Karpas-422 (cell line): ENCODE data around the gene AGPAT3. TPM values are rescaled to one million over a fixed set of nuclear protein-coding genes. Genes with fewer than 3 reads are reported as not detected.

Experiments
- DNase-seq: peaks from one replicate; pipeline ENCODE4 v3.0.0-alpha.2; 2015
- H2AFZ ChIP-seq: fragments of 200-600 bp; sonication (generic); 2 replicates; pipeline ENCODE4 v1.6.1; 2014; ENCODE audit warnings: antibody characterized with exemption, low read length, mixed read lengths
- H3K27ac ChIP-seq: fragments of 200-600 bp; sonication (generic); 2 replicates; pipeline ENCODE4 v1.5.1; 2014; ENCODE audit warnings: mild to moderate bottlenecking, low read length, moderate library complexity
- H3K27me3 ChIP-seq: fragments of 200-600 bp; sonication (generic); 2 replicates; pipeline ENCODE4 v1.6.1; 2014; ENCODE audit warnings: low read length, mixed read lengths
- H3K36me3 ChIP-seq: fragments of 200-600 bp; sonication (generic); 2 replicates; pipeline ENCODE4 v1.6.1; 2014; ENCODE audit warnings: low read length, mixed read lengths; ENCODE audit not compliant: insufficient read depth
- H3K4me1 ChIP-seq: fragments of 200-600 bp; sonication (generic); 2 replicates; pipeline ENCODE4 v1.6.1; 2014; ENCODE audit warnings: mild to moderate bottlenecking, low read length, mixed read lengths
- H3K4me2 ChIP-seq: fragments of 200-600 bp; sonication (generic); 2 replicates; pipeline ENCODE4 v1.6.1; 2014; ENCODE audit warnings: low read length, low read depth, mild to moderate bottlenecking; ENCODE audit not compliant: poor library complexity, severe bottlenecking
- H3K4me3 ChIP-seq: fragments of 200-600 bp; sonication (generic); 2 replicates; pipeline ENCODE4 v1.5.1; 2014; ENCODE audit warnings: mild to moderate bottlenecking, antibody characterized with exemption, low read length, mixed read lengths
- H3K79me2 ChIP-seq: fragments of 200-600 bp; sonication (generic); 2 replicates; pipeline ENCODE4 v1.6.1; 2014; ENCODE audit warnings: mild to moderate bottlenecking, low read length, mixed read lengths
- H3K9ac ChIP-seq: fragments of 200-600 bp; sonication (generic); 2 replicates; pipeline ENCODE4 v1.6.0; 2014; ENCODE audit warnings: low read length
- H3K9me2 ChIP-seq: fragments of 200-600 bp; sonication (generic), shearing (Covaris generic); replicated peaks from 2 replicates; pipeline ENCODE4 v1.6.0; 2014; ENCODE audit warnings: mild to moderate bottlenecking, low read length, moderate library complexity; ENCODE audit not compliant: insufficient read depth
- H3K9me3 ChIP-seq: fragments of 300-700, 200-600 bp; sonication (generic); 2 replicates; pipeline ENCODE4 v1.6.1; 2014; ENCODE audit warnings: low read length, mixed read lengths
- H4K20me1 ChIP-seq: fragments of 200-600 bp; sonication (generic); 2 replicates; pipeline ENCODE4 v1.6.1; 2014; ENCODE audit warnings: mild to moderate bottlenecking, antibody characterized with exemption, low read length, low read depth; ENCODE audit not compliant: insufficient read depth
- total RNA-seq: library from RNA; depleted of rRNA; stranded (reverse); fragments of >200 nt; shearing (Covaris generic); gene quantifications from 2 replicates; pipeline ENCODE4 v1.2.3, GENCODE V29; 2014; ENCODE audit warnings: low replicate concordance

AGPAT3 gene
- total RNA-seq, 1 experiment from 2014 or later: 29.0 TPM

DNA sequence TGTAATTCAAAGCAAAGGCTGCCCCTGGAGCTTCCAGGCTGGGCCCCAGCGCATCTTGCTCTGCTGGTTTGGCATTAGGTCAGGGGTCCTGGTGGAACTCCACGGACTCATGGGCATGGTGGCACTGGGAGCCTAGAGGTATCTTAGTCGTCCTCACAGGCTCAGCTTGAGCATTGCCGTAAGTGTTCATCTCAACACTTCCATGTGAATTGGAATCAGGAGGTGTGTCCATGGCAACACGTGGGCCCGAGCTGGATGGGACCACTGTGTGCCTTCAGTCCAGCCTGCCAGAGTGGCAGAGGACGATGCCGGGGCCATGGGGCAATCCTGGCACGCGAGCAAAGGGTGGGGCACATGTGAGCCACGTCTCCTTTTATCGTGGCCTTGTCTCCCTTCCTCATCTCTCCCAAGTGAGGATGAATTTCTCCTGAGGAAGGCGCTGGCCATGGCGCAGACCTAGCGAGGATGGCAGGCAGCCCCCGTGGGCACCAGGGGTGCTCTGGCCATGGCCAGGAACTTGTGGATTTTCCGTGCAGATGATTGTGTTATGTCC lies 47.0 kb downstream of the AGPAT3 start:
- no peak overlapping the region for H3K4me2 ChIP-seq
- peaks cover 4% of the 10 kb centered on the region; the same call in 1 of the 2 replicates for H3K36me3 ChIP-seq
- peaks cover 41% of the 10 kb centered on the region for H3K79me2 ChIP-seq
- no peak overlapping the region for H2AFZ ChIP-seq
- peaks cover 14% of the 10 kb centered on the region for H3K4me1 ChIP-seq
- no peak overlapping the region for H3K4me3 ChIP-seq
- no peak overlapping the region for H3K9ac ChIP-seq
- H3K27ac ChIP-seq: no peak overlapping the region
- no peaks in the 10 kb centered on the region for H4K20me1 ChIP-seq
- no peaks in the 10 kb centered on the region for H3K9me2 ChIP-seq
- peaks cover 11% of the 10 kb centered on the region for H3K9me3 ChIP-seq
- no peaks in the 10 kb centered on the region for H3K27me3 ChIP-seq
- no peak for DNase-seq

DNA sequence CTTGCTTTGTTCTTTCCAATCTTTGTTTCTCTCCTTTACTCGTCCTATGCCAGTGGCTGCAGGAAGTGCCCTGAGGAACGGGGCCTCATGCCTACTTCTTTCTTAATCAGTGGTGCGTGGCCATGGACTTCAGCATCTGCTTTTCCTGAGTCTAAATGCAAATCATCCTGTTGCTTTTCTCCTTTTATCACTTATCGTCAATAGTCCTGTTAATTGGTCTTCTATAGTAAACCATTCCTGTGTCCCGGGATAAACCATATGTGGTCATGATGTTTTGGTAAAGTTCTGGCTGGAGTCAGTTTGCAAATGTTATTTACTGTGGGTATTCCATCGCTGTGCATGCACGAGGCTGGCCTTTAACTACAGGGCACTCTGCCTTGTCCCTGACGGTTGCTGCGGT lies 47.5 kb downstream of the AGPAT3 start:
- DNase-seq: no peak
- Histone ChIP-seq H3K27ac (no peak overlapping the region), H3K27me3 (no peaks in the 10 kb centered on the region), H3K9ac (no peak overlapping the region), H3K36me3 (peaks cover 4% of the 10 kb centered on the region; the same call in 1 of the 2 replicates), H3K9me2 (no peaks in the 10 kb centered on the region), H3K4me3 (no peak overlapping the region), H3K4me2 (no peak overlapping the region), H3K79me2 (peaks cover 46% of the 10 kb centered on the region), H3K4me1 (peaks cover 19% of the 10 kb centered on the region), H3K9me3 (peaks cover 11% of the 10 kb centered on the region), H4K20me1 (no peaks in the 10 kb centered on the region; the same call in 1 of the 2 replicates), H2AFZ (no peak overlapping the region)

DNA sequence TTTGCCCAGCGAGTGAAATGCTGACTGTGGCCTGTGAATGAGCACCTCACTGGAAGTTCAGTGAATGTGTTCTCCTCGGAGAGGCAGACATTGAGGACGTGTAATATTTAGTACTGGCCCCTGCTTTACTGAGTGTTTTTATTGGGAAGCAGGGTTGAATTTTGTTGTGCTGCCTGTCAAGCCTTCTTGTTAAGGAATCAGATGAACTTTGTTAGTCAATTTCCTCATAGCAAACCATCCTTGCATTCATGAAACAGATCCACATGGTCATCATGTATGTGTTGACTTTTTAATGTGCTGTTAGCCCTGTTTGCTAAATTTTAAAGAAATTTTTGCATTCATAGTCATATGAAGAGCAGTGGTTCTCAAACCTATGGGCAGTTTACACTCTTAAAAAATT lies 47.9 kb downstream of the AGPAT3 start:
- Histone ChIP-seq H3K4me2 (no peak overlapping the region), H3K27ac (no peak overlapping the region), H3K9me2 (no peaks in the 10 kb centered on the region), H3K79me2 (peaks cover 49% of the 10 kb centered on the region), H2AFZ (no peak overlapping the region), H3K27me3 (no peaks in the 10 kb centered on the region), H3K9me3 (peaks cover 11% of the 10 kb centered on the region), H3K4me3 (no peak overlapping the region), H3K9ac (no peak overlapping the region), H4K20me1 (no peaks in the 10 kb centered on the region; the same call in 1 of the 2 replicates), H3K36me3 (peaks cover 4% of the 10 kb centered on the region; the same call in 1 of the 2 replicates), H3K4me1 (peaks cover 21% of the 10 kb centered on the region)
- no peak for DNase-seq

DNA sequence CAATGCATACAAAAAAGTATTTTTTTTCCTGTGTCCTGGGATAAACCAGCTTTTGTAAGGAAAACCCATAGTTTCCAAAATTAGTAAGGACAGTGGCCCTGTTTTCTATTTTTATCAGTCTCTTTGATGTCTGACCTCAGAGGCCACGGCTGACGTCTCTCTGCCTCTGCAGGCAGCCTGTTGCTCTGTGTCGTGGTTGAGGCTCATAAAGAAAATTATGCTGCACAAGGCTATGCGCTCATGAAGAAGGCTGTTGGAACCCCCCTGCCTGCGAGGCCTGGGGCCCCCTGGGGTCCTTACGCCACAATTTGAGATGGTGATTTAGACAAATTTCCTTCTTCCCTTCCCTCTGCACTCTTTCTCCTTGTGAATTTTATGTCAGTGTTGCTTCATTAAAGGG lies 48.9 kb downstream of the AGPAT3 start:
- Histone ChIP-seq H3K27ac (no peak overlapping the region), H3K9ac (no peak overlapping the region), H3K9me3 (peaks cover 11% of the 10 kb centered on the region), H3K79me2 (peaks cover 53% of the 10 kb centered on the region), H3K27me3 (no peaks in the 10 kb centered on the region), H3K4me3 (no peak overlapping the region), H3K4me1 (peaks cover 25% of the 10 kb centered on the region), H3K4me2 (no peak overlapping the region), H3K36me3 (peaks cover 4% of the 10 kb centered on the region; the same call in 1 of the 2 replicates), H2AFZ (no peak overlapping the region), H4K20me1 (no peaks in the 10 kb centered on the region; the same call in 1 of the 2 replicates), H3K9me2 (no peaks in the 10 kb centered on the region)
- no peak for DNase-seq

DNA sequence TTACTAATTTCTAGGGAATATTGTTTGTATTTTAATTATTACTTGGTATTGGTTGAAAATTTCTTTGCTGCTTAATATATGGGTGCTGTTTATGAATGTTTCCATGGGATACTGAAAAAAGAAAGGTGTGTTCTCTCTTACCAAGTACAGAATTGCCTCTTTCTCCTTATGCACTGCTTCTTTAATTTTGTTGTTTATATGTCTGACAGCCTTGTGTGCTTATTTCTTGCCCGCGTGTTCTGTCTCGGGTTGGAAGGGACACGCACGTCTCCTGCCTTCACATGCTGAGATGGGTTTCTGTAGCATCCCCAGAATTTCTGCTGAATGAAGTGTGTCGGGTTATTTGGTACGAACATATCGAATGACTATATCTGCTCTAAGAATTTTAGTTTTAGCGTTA lies 51.1 kb downstream of the AGPAT3 start:
- Histone ChIP-seq H3K4me2 (peak overlapping the region; percentile 87), H3K27ac (peak overlapping the region; percentile 38; the same call in 1 of the 2 replicates), H3K9ac (peak overlapping the region; percentile 69), H3K4me3 (peak overlapping the region; percentile 69), H3K79me2 (peaks cover 73% of the 10 kb centered on the region), H3K4me1 (peaks cover 42% of the 10 kb centered on the region), H2AFZ (no peak overlapping the region), H3K9me2 (no peaks in the 10 kb centered on the region), H4K20me1 (no peaks in the 10 kb centered on the region; the same call in 1 of the 2 replicates), H3K27me3 (no peaks in the 10 kb centered on the region), H3K9me3 (peaks cover 11% of the 10 kb centered on the region), H3K36me3 (peaks cover 4% of the 10 kb centered on the region; the same call in 1 of the 2 replicates)
- DNase-seq: peak; percentile 53

DNA sequence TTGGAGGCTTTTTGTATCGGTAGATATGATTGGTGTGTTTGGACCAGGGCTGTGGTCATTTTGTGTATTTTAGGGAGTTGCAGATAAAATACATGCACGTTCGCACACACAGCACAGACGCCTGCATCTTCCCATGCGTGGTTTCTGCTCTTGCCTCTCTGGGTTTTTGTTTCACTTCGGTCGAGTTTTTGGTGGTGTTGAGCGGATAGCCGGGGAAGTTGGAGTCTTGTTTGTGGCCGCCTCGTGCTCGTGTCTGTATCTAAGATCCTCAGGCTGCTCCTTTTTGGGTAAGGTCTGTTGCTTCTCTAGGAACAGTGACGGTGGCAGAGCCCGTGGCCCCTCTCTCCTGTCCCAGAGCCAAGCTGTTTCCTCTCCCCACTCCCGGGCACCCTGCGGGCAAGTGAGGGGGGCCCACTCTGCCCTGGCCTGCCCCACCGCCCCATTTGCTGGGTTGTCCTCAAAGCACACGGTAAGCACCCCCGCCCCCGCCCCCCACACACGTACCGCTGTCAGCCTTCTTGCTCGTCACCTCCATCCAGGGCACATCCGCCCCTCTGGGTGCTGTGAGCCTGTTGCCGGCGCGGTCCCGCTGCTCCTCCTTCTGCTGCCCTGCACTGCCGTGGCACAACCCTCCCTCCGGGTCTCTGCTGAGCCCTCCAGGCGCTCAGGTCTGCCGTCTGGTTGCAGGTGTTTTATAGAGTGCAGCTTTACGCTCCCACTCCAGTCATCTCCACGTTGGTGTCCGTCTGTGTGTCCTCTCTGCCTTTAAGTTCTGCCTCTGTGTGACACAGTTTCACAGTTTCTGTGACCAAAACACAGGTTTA lies 51.9 kb downstream of the AGPAT3 start:
- Histone ChIP-seq H3K4me3 (peak overlapping the region; percentile 69), H2AFZ (no peak overlapping the region), H3K4me2 (peak overlapping the region; percentile 87), H3K36me3 (peaks cover 4% of the 10 kb centered on the region; the same call in 1 of the 2 replicates), H4K20me1 (no peaks in the 10 kb centered on the region; the same call in 1 of the 2 replicates), H3K27ac (peak overlapping the region; percentile 38), H3K9me3 (peaks cover 10% of the 10 kb centered on the region), H3K79me2 (peaks cover 77% of the 10 kb centered on the region), H3K27me3 (no peaks in the 10 kb centered on the region), H3K9me2 (no peaks in the 10 kb centered on the region), H3K9ac (peak overlapping the region; percentile 69), H3K4me1 (peaks cover 50% of the 10 kb centered on the region)
- peak; percentile 83 for DNase-seq

DNA sequence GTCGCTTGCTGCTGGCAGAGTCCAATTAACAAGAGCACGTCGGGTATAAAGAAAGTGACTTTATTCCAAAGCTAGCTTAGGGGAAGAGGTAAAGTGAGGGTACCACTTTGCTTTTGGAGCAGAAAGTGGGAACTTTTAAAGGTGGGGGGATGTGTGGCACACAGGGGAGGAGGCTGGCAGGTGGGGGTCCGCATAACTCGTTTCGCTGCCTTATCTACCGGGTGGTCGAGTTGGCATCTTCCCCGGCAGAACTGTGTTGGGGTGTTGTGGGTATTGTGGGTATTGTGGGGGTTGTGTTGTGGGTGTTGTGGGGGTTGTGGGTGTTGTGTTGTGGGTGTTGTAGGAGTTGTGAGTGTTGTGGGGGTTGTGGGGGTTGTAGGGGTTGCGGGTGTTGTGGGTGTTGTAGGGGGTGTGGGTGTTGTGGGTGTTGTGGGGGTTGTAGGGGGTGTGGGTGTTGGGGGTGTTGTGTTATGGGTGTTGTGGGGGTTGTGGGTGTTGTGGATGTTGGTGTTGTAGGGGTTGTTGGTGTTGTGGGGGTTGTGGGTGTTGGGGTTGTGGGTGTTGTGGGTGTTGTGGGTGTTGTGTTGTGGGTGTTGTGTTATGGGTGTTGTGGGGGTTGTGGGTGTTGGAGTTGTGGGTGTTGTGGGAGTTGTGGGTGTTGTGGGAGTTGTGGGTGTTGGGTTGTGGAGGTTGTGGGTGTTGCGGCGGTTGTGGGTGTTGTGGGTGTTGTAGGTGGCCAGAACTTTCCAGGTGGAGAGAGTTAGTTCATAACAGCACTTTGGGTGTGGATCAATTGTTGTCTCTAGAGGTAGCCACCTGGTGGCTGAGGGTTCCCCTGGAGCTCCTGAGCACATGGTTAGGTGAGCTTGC lies 52.7 kb downstream of the AGPAT3 start:
- Histone ChIP-seq H3K9me2 (no peaks in the 10 kb centered on the region), H3K4me1 (peaks cover 58% of the 10 kb centered on the region)

More for the DNA sequence above, 52.7 kb downstream of the AGPAT3 start:
- Histone ChIP-seq H2AFZ (no peak overlapping the region), H3K79me2 (peaks cover 77% of the 10 kb centered on the region), H4K20me1 (no peaks in the 10 kb centered on the region; the same call in 1 of the 2 replicates), H3K27me3 (no peaks in the 10 kb centered on the region), H3K36me3 (no peaks in the 10 kb centered on the region), H3K4me3 (peak overlapping the region; percentile 69), H3K9me3 (peaks cover 2% of the 10 kb centered on the region), H3K4me2 (peak overlapping the region; percentile 87), H3K27ac (0 out of 2 replicates have a peak overlapping the region, but pooled peaks have one; percentile 16), H3K9ac (peak overlapping the region; percentile 69)
- DNase-seq: peak; percentile 58
